Endothelial cell (in vitro differentiated cells): ENCODE results near the gene HIF1A. TPM values are rescaled to one million over a fixed set of nuclear protein-coding genes. Genes with fewer than 3 reads are reported as not detected.

ENCODE experiments used
- DNase-seq: peaks from one replicate; pipeline ENCODE4 v3.0.0; 2021; ENCODE audit warnings: low spot score
- H3K27ac Mint-ChIP-seq: one replicate; pipeline ENCODE4 v1.8.0; 2021; ENCODE audit warnings: mixed read lengths, inconsistent platforms; ENCODE audit not compliant: unreplicated experiment
- H3K27me3 Mint-ChIP-seq: one replicate; pipeline ENCODE4 v1.8.0; 2021; ENCODE audit warnings: mild to moderate bottlenecking, moderate library complexity, mixed read lengths, inconsistent platforms; ENCODE audit not compliant: unreplicated experiment
- H3K36me3 Mint-ChIP-seq: one replicate; pipeline ENCODE4 v1.8.0; 2021; ENCODE audit warnings: mild to moderate bottlenecking, low read depth, mixed read lengths, inconsistent platforms; ENCODE audit not compliant: unreplicated experiment
- H3K4me1 Mint-ChIP-seq: one replicate; pipeline ENCODE4 v1.8.0; 2021; ENCODE audit warnings: mild to moderate bottlenecking, mixed read lengths, inconsistent platforms; ENCODE audit not compliant: unreplicated experiment
- H3K4me3 Mint-ChIP-seq: one replicate; pipeline ENCODE4 v1.8.0; 2021; ENCODE audit warnings: mild to moderate bottlenecking, mixed read lengths, inconsistent platforms; ENCODE audit not compliant: unreplicated experiment
- H3K9me3 Mint-ChIP-seq: one replicate; pipeline ENCODE4 v1.8.0; 2021; ENCODE audit warnings: mixed read lengths, inconsistent platforms; ENCODE audit not compliant: unreplicated experiment
- total RNA-seq: library from RNA; stranded (reverse); fragmentation: NEBNext Ultra II Directional; extraction: Animal tissue kit (Norgen Biotek cat#: 25700); gene quantifications from one replicate; pipeline ENCODE4 v1.2.1, GENCODE V29; 2021; ENCODE audit not compliant: unreplicated experiment
- TF ChIP-seq, protein P1 (sequence below): fragments of 200-600 bp; sonication (generic); IDR thresholded peaks from one replicate; pipeline ENCODE4 v1.5.0; 2021; ENCODE audit warnings: antibody characterized with exemption; ENCODE audit not compliant: unreplicated experiment

The HIF1A gene
- total RNA-seq, 1 donor from 2014 or later, result 203 TPM

DNA sequence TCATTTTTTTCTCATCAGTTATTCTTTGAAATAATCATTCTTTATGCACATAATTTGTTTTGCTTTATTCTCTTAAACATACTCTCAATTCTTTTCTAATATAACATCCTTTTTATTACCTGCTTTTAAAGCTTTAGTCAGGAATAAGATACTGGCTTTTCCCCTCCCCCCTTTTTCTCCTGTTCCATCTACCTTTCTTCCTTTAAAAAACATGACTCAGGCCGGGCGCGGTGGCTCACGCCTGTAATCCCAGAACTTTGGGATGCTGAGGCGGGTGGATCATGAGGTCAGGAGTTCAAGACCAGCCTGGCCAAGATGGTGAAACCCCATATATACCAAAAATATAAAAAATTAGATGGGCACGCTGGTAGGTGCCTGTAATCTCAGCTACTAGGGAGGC lies 25.4 kb downstream of the HIF1A start:
- Mint-ChIP-seq H3K27ac (no peak overlapping the region), H3K4me3 (no peak overlapping the region), H3K27me3 (no peaks in the 10 kb centered on the region), H3K36me3 (peaks cover 11% of the 10 kb centered on the region), H3K9me3 (no peaks in the 10 kb centered on the region), H3K4me1 (peaks cover 13% of the 10 kb centered on the region)
- TF ChIP-seq, protein P1, sequence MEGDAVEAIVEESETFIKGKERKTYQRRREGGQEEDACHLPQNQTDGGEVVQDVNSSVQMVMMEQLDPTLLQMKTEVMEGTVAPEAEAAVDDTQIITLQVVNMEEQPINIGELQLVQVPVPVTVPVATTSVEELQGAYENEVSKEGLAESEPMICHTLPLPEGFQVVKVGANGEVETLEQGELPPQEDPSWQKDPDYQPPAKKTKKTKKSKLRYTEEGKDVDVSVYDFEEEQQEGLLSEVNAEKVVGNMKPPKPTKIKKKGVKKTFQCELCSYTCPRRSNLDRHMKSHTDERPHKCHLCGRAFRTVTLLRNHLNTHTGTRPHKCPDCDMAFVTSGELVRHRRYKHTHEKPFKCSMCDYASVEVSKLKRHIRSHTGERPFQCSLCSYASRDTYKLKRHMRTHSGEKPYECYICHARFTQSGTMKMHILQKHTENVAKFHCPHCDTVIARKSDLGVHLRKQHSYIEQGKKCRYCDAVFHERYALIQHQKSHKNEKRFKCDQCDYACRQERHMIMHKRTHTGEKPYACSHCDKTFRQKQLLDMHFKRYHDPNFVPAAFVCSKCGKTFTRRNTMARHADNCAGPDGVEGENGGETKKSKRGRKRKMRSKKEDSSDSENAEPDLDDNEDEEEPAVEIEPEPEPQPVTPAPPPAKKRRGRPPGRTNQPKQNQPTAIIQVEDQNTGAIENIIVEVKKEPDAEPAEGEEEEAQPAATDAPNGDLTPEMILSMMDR, result no peak
- DNase-seq, result no peak

DNA sequence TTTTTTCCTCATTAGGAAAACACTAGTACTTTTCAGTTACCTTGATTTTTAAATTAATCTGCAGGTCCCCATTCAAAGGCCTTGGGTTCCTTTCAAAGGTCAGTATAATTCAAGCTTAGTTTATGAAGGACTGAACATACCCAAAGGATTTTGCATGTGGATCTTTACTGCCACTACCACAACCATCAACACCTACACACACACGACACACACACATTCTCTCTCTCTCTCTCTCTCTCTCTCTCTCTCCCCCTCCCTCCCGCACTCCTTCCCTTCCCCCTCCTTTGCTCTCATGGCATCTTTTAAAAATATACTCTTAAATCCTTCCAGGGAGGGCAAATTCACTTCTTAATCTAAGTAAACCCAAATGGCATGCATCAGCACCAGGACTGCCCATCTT lies 28.8 kb downstream of the HIF1A start:
- Mint-ChIP-seq H3K36me3 (peaks cover 19% of the 10 kb centered on the region), H3K27me3 (no peaks in the 10 kb centered on the region), H3K4me1 (peaks cover 4% of the 10 kb centered on the region), H3K27ac (no peak overlapping the region), H3K4me3 (no peak overlapping the region), H3K9me3 (no peaks in the 10 kb centered on the region)
- no peak for DNase-seq
- TF ChIP-seq, protein P1, result no peak

DNA sequence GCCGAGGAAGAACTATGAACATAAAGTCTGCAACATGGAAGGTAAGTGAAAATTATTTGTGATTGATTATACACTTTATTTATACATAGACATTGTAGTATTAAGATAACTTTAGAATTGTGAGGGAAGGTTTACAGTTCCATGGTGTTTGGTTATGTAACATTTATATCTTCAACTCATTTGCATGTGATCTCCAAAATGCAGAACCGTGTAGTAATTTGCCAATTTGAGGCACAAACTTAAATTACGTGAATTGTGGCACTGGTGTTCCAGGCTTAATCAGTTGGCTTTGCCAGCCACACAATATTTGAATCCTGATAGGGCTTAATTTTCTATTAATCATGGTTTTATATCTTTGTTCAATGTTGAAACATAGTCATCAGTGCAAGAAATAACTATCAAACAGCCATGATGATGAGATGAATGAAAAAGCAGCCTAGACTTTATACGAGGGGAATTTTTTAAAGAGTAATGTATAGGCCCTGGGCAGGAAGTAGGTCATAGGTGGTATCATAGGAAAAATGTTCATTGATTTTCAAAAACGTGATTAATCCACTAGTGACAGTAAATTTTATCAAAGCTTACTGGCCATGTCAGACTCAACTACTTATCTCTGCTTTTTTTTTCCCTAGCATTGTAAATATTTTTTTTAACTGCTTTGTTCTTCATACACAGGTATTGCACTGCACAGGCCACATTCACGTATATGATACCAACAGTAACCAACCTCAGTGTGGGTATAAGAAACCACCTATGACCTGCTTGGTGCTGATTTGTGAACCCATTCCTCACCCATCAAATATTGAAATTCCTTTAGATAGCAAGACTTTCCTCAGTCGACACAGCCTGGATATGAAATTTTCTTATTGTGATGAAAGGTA lies 31.7 kb downstream of the HIF1A start:
- H3K36me3 Mint-ChIP-seq, result peaks cover 25% of the 10 kb centered on the region
- DNase-seq, result no peak
- H3K9me3 Mint-ChIP-seq, result no peaks in the 10 kb centered on the region
- H3K27me3 Mint-ChIP-seq, result peaks cover 2% of the 10 kb centered on the region
- H3K4me1 Mint-ChIP-seq, result no peaks in the 10 kb centered on the region
- TF ChIP-seq, protein P1, result no peak
- no peak overlapping the region for H3K27ac Mint-ChIP-seq
- no peak overlapping the region for H3K4me3 Mint-ChIP-seq

DNA sequence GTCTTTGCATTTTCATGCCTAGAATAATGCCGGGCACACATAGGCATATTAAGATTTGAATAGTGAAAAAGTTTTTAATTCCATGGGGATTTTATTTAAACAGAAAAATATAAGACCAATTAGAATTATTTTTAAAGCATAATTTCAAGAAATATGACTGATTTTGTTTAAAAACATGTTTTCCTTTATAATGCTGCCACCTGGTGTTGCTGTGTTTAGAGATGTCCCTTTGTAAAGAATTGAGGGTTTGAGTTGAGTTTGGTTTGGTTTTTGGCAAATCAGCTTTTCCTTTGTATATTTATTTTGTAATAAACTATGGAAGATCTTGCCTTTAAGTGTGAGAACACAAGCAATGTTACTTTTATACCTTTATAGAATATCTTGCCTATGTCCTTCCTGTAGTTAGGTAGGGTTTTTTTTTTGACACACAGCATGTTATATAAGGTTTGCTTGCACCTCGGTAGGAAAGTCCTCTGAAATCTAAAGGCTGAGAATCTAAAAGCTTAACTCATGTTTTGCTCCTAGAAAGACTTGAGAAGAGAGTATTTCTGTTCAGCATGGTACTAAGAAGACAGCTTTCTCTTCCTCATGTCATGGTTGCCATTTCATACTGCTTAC lies 35.6 kb downstream of the HIF1A start:
- no peak for DNase-seq
- Mint-ChIP-seq H3K4me1 (no peaks in the 10 kb centered on the region), H3K27ac (no peak overlapping the region), H3K9me3 (no peaks in the 10 kb centered on the region), H3K27me3 (peaks cover 2% of the 10 kb centered on the region), H3K4me3 (no peak overlapping the region), H3K36me3 (peaks cover 36% of the 10 kb centered on the region)
- TF ChIP-seq, protein P1, result peak; percentile 17

DNA sequence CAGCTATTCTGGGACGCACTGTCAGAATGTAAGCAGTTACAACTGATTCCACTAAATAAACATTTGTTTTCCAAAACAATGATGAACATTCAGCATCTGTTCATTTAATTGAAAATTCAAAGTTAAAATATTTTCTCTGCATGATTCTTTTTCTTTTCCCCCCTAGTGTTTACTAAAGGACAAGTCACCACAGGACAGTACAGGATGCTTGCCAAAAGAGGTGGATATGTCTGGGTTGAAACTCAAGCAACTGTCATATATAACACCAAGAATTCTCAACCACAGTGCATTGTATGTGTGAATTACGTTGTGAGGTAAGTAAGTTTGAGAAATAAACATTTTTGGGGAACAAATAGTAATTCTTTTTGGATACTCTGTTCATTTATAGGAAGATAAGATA lies 38.7 kb downstream of the HIF1A start:
- peaks cover 2% of the 10 kb centered on the region for H3K27me3 Mint-ChIP-seq
- H3K9me3 Mint-ChIP-seq, result no peaks in the 10 kb centered on the region
- no peak overlapping the region for H3K27ac Mint-ChIP-seq
- no peaks in the 10 kb centered on the region for H3K4me1 Mint-ChIP-seq
- H3K36me3 Mint-ChIP-seq, result peaks cover 40% of the 10 kb centered on the region
- DNase-seq, result no peak
- TF ChIP-seq, protein P1, result no peak
- no peak overlapping the region for H3K4me3 Mint-ChIP-seq
